Tibial artery (tissue), 4 donors: Measurements from ENCODE around the gene IFITM2.
A peak's percentile ranks its signal among the peaks of the same experiment; 100 is the strongest.

Source experiments
- DNase-seq, 2 donors: peaks; one replicate each; pipeline ENCODE4 v3.0.0-alpha.2; 2019
- H3K27ac ChIP-seq, 2 donors: fragments of 200-600 bp; sonication (generic) in 1 of 2; 1 replicate in 1 of 2; 2 replicates in 1 of 2; pipeline ENCODE4 v1.5.1; 2018 to 2019; ENCODE audit warnings: mild to moderate bottlenecking in 1 of 2
- H3K27me3 ChIP-seq, 2 donors: fragments of 200-600 bp; sonication (generic) in 1 of 2; one replicate each; pipeline versions ENCODE4 v1.5.1 to v1.6.0; 2016 to 2019
- H3K36me3 ChIP-seq, 3 donors: fragments of 200-600 bp; sonication (generic) in 2 of 3; one replicate each; pipeline ENCODE4 v1.5.1; 2016 to 2019; ENCODE audit warnings: mild to moderate bottlenecking in 2 of 3
- H3K4me1 ChIP-seq, 4 donors: fragments of 200-600 bp; sonication (generic) in 2 of 4; 1 replicate in 3 of 4; 2 replicates in 1 of 4; pipeline ENCODE4 v1.5.1; 2016 to 2019
- H3K4me3 ChIP-seq, 2 donors: fragments of 200-600 bp; sonication (generic) in 1 of 2; 1 replicate in 1 of 2; 2 replicates in 1 of 2; pipeline ENCODE4 v1.5.1; 2018 to 2019; ENCODE audit warnings: mild to moderate bottlenecking in 2 of 2
- H3K9me3 ChIP-seq, 3 donors: fragments of 200-600 bp; sonication (generic) in 1 of 3; one replicate each; pipeline ENCODE4 v1.5.1; 2016 to 2019
- CTCF ChIP-seq, 2 experiments: fragments of 200-600 bp in 1 of 2; fragments of 450-650 bp in 1 of 2; IDR thresholded peaks; one replicate each; pipeline ENCODE4 v1.5.1; 2017 to 2019; ENCODE audit warnings: antibody characterized with exemption in 2 of 2, mild to moderate bottlenecking in 1 of 2, moderate library complexity in 1 of 2
- intact Hi-C: fragments of 100-400 bp; cut with DNase I; formaldehyde crosslinking; loops from one replicate; pipeline ENCODE4 v1.15.0; 2023; ENCODE audit warnings: low total_unique reads

Gene IFITM2

GRCh38 chr11:352456-353031 lies 44.9 kb downstream of the IFITM2 start:
- peaks cover 0 to 33% (median 26%) of the 10 kb centered on the region in 4 donors for H3K4me1 ChIP-seq
- H3K27ac ChIP-seq, result peak overlapping the region; percentile 94 to 97
- peak in 1 of 2 donors; percentile 51 for DNase-seq
- no peaks in the 10 kb centered on the region for H3K9me3 ChIP-seq
- no peaks in the 10 kb centered on the region for H3K36me3 ChIP-seq
- no peak overlapping the region for H3K4me3 ChIP-seq
- TF ChIP-seq CTCF (IDR thresholded peaks at IDR 0.05), result no peak
- intact Hi-C loops, result no loop called here
- no peaks in the 10 kb centered on the region for H3K27me3 ChIP-seq

- Histone ChIP-seq H3K27ac (peak overlapping the region; percentile 94 to 97), H3K9me3 (no peaks in the 10 kb centered on the region), H3K36me3 (no peaks in the 10 kb centered on the region), H3K4me1 (peaks cover 0 to 33% (median 26%) of the 10 kb centered on the region in 4 donors), H3K4me3 (no peak overlapping the region), H3K27me3 (peaks cover 0 to 4% of the 10 kb centered on the region in 2 donors)
- TF ChIP-seq CTCF (IDR thresholded peaks at IDR 0.05), result no peak
- intact Hi-C loops, result no loop called here
- peak; percentile 92 to 96 for DNase-seq
These were observed 45.7 kb downstream of the IFITM2 start for GRCh38 chr11:353179-353873.

- H3K27ac ChIP-seq, result peak overlapping the region; percentile 94 to 97
- peak overlapping the region; percentile 50 to 56 for H3K4me3 ChIP-seq
- intact Hi-C loops, result loop anchor here (2.0 to 5.0 kb wide), 2 partner anchors 31 to 144 kb away; no protein-coding TSS in a partner anchor
- H3K9me3 ChIP-seq, result peaks cover 0 to 2% (median 0%) of the 10 kb centered on the region in 3 donors
- H3K27me3 ChIP-seq, result peaks cover 0 to 18% of the 10 kb centered on the region in 2 donors
- peaks cover 0 to 33% (median 26%) of the 10 kb centered on the region in 4 donors for H3K4me1 ChIP-seq
- TF ChIP-seq CTCF (IDR thresholded peaks at IDR 0.05), result no peak
- DNase-seq, result peak; percentile 92 to 97
- H3K36me3 ChIP-seq, result no peaks in the 10 kb centered on the region
These were observed 48.2 kb downstream of the IFITM2 start for GRCh38 chr11:355581-356458.

- H3K27me3 ChIP-seq, result peaks cover 0 to 20% of the 10 kb centered on the region in 2 donors
- peaks cover 0 to 8% (median 0%) of the 10 kb centered on the region in 3 donors for H3K9me3 ChIP-seq
- H3K27ac ChIP-seq, result no peak overlapping the region
- peak in 1 of 2 donors; percentile 13 for DNase-seq
- intact Hi-C loops, result loop anchor here (5.0 kb wide), 1 partner anchor 144 kb away; no protein-coding TSS in a partner anchor
- H3K36me3 ChIP-seq, result no peaks in the 10 kb centered on the region
- no peak overlapping the region for H3K4me3 ChIP-seq
- H3K4me1 ChIP-seq, result peaks cover 0 to 33% (median 25%) of the 10 kb centered on the region in 4 donors
- TF ChIP-seq CTCF (IDR thresholded peaks at IDR 0.05), result no peak
These were observed 49.0 kb downstream of the IFITM2 start for GRCh38 chr11:356610-357009.

GRCh38 chr11:357582-357981 lies 50.0 kb downstream of the IFITM2 start:
- H3K4me3 ChIP-seq, result no peak overlapping the region
- peaks cover 0 to 21% of the 10 kb centered on the region in 2 donors for H3K27me3 ChIP-seq
- peaks cover 0 to 31% (median 23%) of the 10 kb centered on the region in 4 donors for H3K4me1 ChIP-seq
- H3K27ac ChIP-seq, result no peak overlapping the region
- TF ChIP-seq CTCF (IDR thresholded peaks at IDR 0.05), result no peak
- no peak for DNase-seq
- no peaks in the 10 kb centered on the region for H3K36me3 ChIP-seq
- intact Hi-C loops, result loop anchor here (5.0 kb wide), 1 partner anchor 145 kb away; no protein-coding TSS in a partner anchor
- peaks cover 0 to 8% (median 0%) of the 10 kb centered on the region in 3 donors for H3K9me3 ChIP-seq
